Upper lobe of left lung (tissue), 6 donors: ENCODE results near the gene HMCES. TPM values are rescaled to one million over a fixed set of nuclear protein-coding genes. Genes with fewer than 3 reads are reported as not detected.
"Not testable (repeated sequence)": the region's sequence is repeated elsewhere in the genome, so short reads cannot be mapped to it uniquely, and the experiment has no call there.

Experiments
- ATAC-seq, 2 donors: fragments of 200-7000 bp; cut with Tn5 transposase; one replicate each; pipeline ENCODE4 v1.9.1; 2022; ENCODE audit warnings: mild to moderate bottlenecking in 2 of 2, moderate library complexity in 2 of 2; ENCODE audit not compliant: low FRiP score in 2 of 2
- DNase-seq, 2 donors: peaks; one replicate each; pipeline ENCODE4 v3.0.0-alpha.2; 2019 to 2020
- H3K27ac ChIP-seq, 4 donors: fragments of 200-600 bp; sonication (generic); one replicate each; pipeline ENCODE4 v1.5.1; 2016 to 2019
- H3K27me3 ChIP-seq, 4 donors: fragments of 200-600 bp; sonication (generic); one replicate each; pipeline ENCODE4 v1.5.1; 2017 to 2019
- H3K36me3 ChIP-seq, 4 donors: fragments of 200-600 bp; sonication (generic); one replicate each; pipeline ENCODE4 v1.5.1; 2016 to 2019
- H3K4me1 ChIP-seq, 4 donors: fragments of 200-600 bp; sonication (generic); one replicate each; pipeline ENCODE4 v1.5.1; 2018 to 2019
- H3K4me3 ChIP-seq, 4 donors: fragments of 200-600 bp; sonication (generic); one replicate each; pipeline ENCODE4 v1.5.1; 2017 to 2019; ENCODE audit warnings: mild to moderate bottlenecking in 2 of 4, moderate library complexity in 1 of 4
- H3K9me3 ChIP-seq, 4 donors: fragments of 200-600 bp; sonication (generic); one replicate each; pipeline ENCODE4 v1.5.1; 2018 to 2019
- CTCF ChIP-seq, 6 experiments: fragments of 450-650 bp in 4 of 6; fragments of 200-600 bp in 2 of 6; sonication (generic) in 2 of 6; IDR thresholded peaks; one replicate each; pipeline ENCODE4 v1.5.1; 2016 to 2019; ENCODE audit warnings: antibody characterized with exemption in 6 of 6
- EP300 ChIP-seq, 4 donors: sonication (generic); formaldehyde crosslinking; IDR thresholded peaks; one replicate each; pipeline ENCODE4 v1.5.1; 2017; ENCODE audit warnings: antibody characterized with exemption in 4 of 4, control low read depth in 2 of 4
- POLR2A ChIP-seq, 4 donors: fragments of 450-650 bp; IDR thresholded peaks; one replicate each; pipeline ENCODE4 v1.5.1; 2016 to 2017; ENCODE audit warnings: antibody characterized with exemption in 4 of 4, mild to moderate bottlenecking in 2 of 4
- POLR2AphosphoS5 ChIP-seq, 2 donors: sonication (generic); formaldehyde crosslinking; IDR thresholded peaks; one replicate each; pipeline ENCODE4 v1.5.1; 2017; ENCODE audit warnings: antibody characterized with exemption in 2 of 2
- WGBS, 2 donors: methylation state at CpG; one replicate each; pipeline ENCODE4 v1.1.5; 2017 to 2018; 5-methylcytosine and 5-hydroxymethylcytosine counted together
- total RNA-seq, 6 donors: library from RNA; depleted of rRNA in 4 of 6; stranded (reverse); fragments of >200 nt in 4 of 6; gene quantifications; one replicate each; pipeline versions ENCODE4 v1.1.0 to v1.2.1, GENCODE V29; 2016 to 2021
- donor health status: DM: no; HTN: no; CAD: no; lungs with moderate emphysema.
- donor health status: DM: no; HTN: yes; CAD: no; lungs with severe emphysema.

Gene HMCES
- total RNA-seq, 6 donors from 2014 or later, result 27.0 to 38.0 (median 31.1) TPM

DNA sequence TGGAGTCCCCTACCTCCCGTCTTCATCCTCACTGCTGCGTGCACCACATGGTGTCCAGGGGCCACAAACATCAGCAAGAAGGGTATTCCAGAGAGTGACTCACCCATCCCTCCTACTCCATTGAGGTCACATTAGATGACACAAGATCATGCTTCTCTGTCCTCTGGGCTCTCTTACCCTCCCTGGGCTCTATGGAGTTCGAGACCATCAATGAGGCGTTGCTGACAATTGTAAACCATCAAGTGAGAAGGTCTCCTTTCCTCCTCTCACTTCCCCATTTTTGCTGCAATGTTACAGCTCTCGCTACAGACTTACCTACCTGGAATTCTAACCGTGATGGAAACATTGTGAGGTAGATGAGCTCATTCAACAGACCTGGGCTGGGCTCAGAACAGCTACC is 51.7 kb downstream of the HMCES start:
- no peak for TF ChIP-seq POLR2A (IDR thresholded peaks at IDR 0.05)
- no peak for TF ChIP-seq CTCF (IDR thresholded peaks at IDR 0.05)
- no peak for TF ChIP-seq EP300 (IDR thresholded peaks at IDR 0.05)
- no peak for TF ChIP-seq POLR2AphosphoS5 (IDR thresholded peaks at IDR 0.05)
- Histone ChIP-seq H3K27ac (no peak overlapping the region), H3K36me3 (no peaks in the 10 kb centered on the region), H3K4me1 (no peaks in the 10 kb centered on the region), H3K9me3 (no peaks in the 10 kb centered on the region), H3K4me3 (no peak overlapping the region), H3K27me3 (no peaks in the 10 kb centered on the region)
- ATAC-seq, result no peak
- 86 to 92% methylated on average over 6 of the region's 6 CpGs for WGBS, 2 donors
- DNase-seq, result no peak

GRCh38 chr3:129333891-129334290 is 55.2 kb downstream of the HMCES start:
- H3K27me3 ChIP-seq, result no peaks in the 10 kb centered on the region
- H3K36me3 ChIP-seq, result no peaks in the 10 kb centered on the region
- DNase-seq, result no peak
- H3K4me1 ChIP-seq, result peaks cover 0 to 12% (median 5%) of the 10 kb centered on the region in 4 donors
- no peak overlapping the region for H3K27ac ChIP-seq
- TF ChIP-seq CTCF (IDR thresholded peaks at IDR 0.05), result no peak
- no peak for TF ChIP-seq POLR2A (IDR thresholded peaks at IDR 0.05)
- no peak for TF ChIP-seq EP300 (IDR thresholded peaks at IDR 0.05)
- TF ChIP-seq POLR2AphosphoS5 (IDR thresholded peaks at IDR 0.05), result no peak
- H3K4me3 ChIP-seq, result no peak overlapping the region
- no peaks in the 10 kb centered on the region for H3K9me3 ChIP-seq
- WGBS, 2 donors, result 92 to 95% methylated on average over 5 of the region's 5 CpGs
- ATAC-seq, result no peak

GRCh38 chr3:129336093-129336706 is 57.5 kb downstream of the HMCES start:
- H3K4me3 ChIP-seq, result no peak overlapping the region
- H3K4me1 ChIP-seq, result peaks cover 0 to 12% (median 5%) of the 10 kb centered on the region in 4 donors
- DNase-seq, result peak in 1 of 2 donors; percentile 58
- no peaks in the 10 kb centered on the region for H3K36me3 ChIP-seq
- no peaks in the 10 kb centered on the region for H3K27me3 ChIP-seq
- peak overlapping the region in 2 of 4 donors; percentile 43 to 54 for H3K27ac ChIP-seq
- ATAC-seq, result peak in 1 of 2 donors; percentile 72
- H3K9me3 ChIP-seq, result no peaks in the 10 kb centered on the region
- 77 to 78% methylated on average over 6 of the region's 6 CpGs for WGBS, 2 donors
- TF ChIP-seq POLR2A (IDR thresholded peaks at IDR 0.05) (no peak), CTCF (IDR thresholded peaks at IDR 0.05) (no peak), POLR2AphosphoS5 (IDR thresholded peaks at IDR 0.05) (no peak), EP300 (IDR thresholded peaks at IDR 0.05) (no peak)

- H3K4me3 ChIP-seq, H3K9me3 ChIP-seq, DNase-seq, H3K27ac ChIP-seq, H3K27me3 ChIP-seq, H3K36me3 ChIP-seq: not testable (repeated sequence)
- ATAC-seq, result peak in 1 of 2 donors; percentile 56
- WGBS, 2 donors, result 88% methylated on average over 4 of the region's 4 CpGs
- H3K4me1 ChIP-seq, result peaks cover 0 to 12% (median 5%) of the 10 kb centered on the region in 4 donors
Measured at GRCh38 chr3:129337719-129338118, 59.0 kb downstream of the HMCES start.

DNA sequence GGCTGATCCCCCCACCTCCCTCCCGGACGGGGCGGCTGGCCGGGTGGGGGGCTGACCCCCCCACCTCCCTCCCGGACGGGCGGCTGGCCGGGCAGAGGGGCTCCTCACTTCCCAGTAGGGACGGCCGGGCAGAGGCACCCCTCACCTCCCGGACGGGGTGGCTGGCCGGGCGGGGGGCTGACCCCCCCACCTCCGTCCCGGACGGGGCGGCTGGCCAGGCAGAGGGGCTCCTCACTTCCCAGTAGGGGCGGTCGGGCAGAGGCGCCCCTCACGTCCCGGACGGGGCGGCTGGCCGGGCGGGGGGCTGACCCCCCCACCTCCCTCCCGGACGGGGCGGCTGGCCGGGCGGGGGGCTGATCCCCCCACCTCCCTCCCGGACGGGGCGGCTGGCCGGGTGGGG is 60.5 kb downstream of the HMCES start:
- WGBS, 2 donors, result no CpG with 5 or more reads among the region's 36 CpGs
- H3K4me3 ChIP-seq, H3K27me3 ChIP-seq, H3K36me3 ChIP-seq, H3K9me3 ChIP-seq, ATAC-seq, H3K27ac ChIP-seq, DNase-seq: not testable (repeated sequence)
- peaks cover 6 to 19% (median 13%) of the 10 kb centered on the region in 4 donors for H3K4me1 ChIP-seq

GRCh38 chr3:129339833-129340232 is 61.2 kb downstream of the HMCES start:
- H3K4me1 ChIP-seq, result peaks cover 6 to 24% (median 18%) of the 10 kb centered on the region in 4 donors
- not testable (repeated sequence) for H3K36me3 ChIP-seq, H3K27me3 ChIP-seq, ATAC-seq, H3K9me3 ChIP-seq, H3K27ac ChIP-seq, H3K4me3 ChIP-seq
- DNase-seq, result peak in 1 of 2 donors; percentile 67
- WGBS, 2 donors, result 84% methylated on average over 14 of the region's 30 CpGs; no CpG with 5 or more reads in 1 of the 2 donors
